CD14-positive monocyte (primary cell): ENCODE measurements around the gene SLC26A11. TPM values are rescaled to one million over a fixed set of nuclear protein-coding genes. Genes with fewer than 3 reads are reported as not detected.
"Not testable (repeated sequence)": the region's sequence is repeated elsewhere in the genome, so short reads cannot be mapped to it uniquely, and the experiment has no call there.

Experiments
- DNase-seq, 3 donors: peaks; one replicate each; pipeline ENCODE4 v3.0.0-alpha.2; 2011 to 2022
- H2AFZ ChIP-seq: 2 replicates; pipeline ENCODE4 v1.6.0; 2012; ENCODE audit warnings: mild to moderate bottlenecking, low read depth, low read length, inconsistent platforms; ENCODE audit not compliant: insufficient read depth, poor library complexity, severe bottlenecking
- H3K27ac ChIP-seq, 2 donors: 1 replicate in 1 of 2; 2 replicates in 1 of 2; pipeline ENCODE4 v1.5.1; 2012 to 2013; ENCODE audit warnings: low read length in 2 of 2, control low read depth in 1 of 2, inconsistent platforms in 1 of 2, low read depth in 1 of 2, mild to moderate bottlenecking in 1 of 2
- H3K27me3 ChIP-seq, 2 donors: one replicate each; pipeline versions ENCODE4 v1.6.0 to v1.6.1; 2011 to 2013; ENCODE audit warnings: low read length in 2 of 2; ENCODE audit not compliant: control insufficient read depth in 2 of 2, insufficient read depth in 2 of 2
- H3K36me3 ChIP-seq, 2 donors: replicated peaks in 1 of 2; 1 replicate in 1 of 2; 2 replicates in 1 of 2; pipeline versions ENCODE4 v1.5.1 to v1.6.1; 2012 to 2013; ENCODE audit warnings: low read length in 2 of 2, control low read depth in 1 of 2, inconsistent platforms in 1 of 2, mild to moderate bottlenecking in 1 of 2; ENCODE audit not compliant: insufficient read depth in 2 of 2, control insufficient read depth in 1 of 2
- H3K4me1 ChIP-seq, 2 donors: 1 replicate in 1 of 2; 2 replicates in 1 of 2; pipeline versions ENCODE4 v1.5.1 to v1.6.1; 2012 to 2013; ENCODE audit warnings: low read length in 2 of 2, control low read depth in 1 of 2, inconsistent platforms in 1 of 2, mild to moderate bottlenecking in 1 of 2, moderate library complexity in 1 of 2; ENCODE audit not compliant: insufficient read depth in 2 of 2, control insufficient read depth in 1 of 2
- H3K4me2 ChIP-seq: replicated peaks from 2 replicates; pipeline ENCODE3; 2012; ENCODE audit warnings: low read length, moderate library complexity, mild to moderate bottlenecking; ENCODE audit not compliant: poor library complexity, severe bottlenecking; ENCODE audit errors: extremely low read depth
- H3K4me3 ChIP-seq, 3 experiments: fragments of 200-600 bp in 1 of 3; sonication (generic) in 1 of 3; replicated peaks in 1 of 3; 1 replicate in 2 of 3; 2 replicates in 1 of 3; pipeline ENCODE4 v1.5.1; 2011 to 2013; ENCODE audit warnings: low read length in 3 of 3, mild to moderate bottlenecking in 3 of 3, control low read depth in 2 of 3, low read depth in 2 of 3, inconsistent platforms in 1 of 3, moderate library complexity in 1 of 3
- H3K79me2 ChIP-seq: 2 replicates; pipeline ENCODE4 v1.6.0; 2012; ENCODE audit warnings: mild to moderate bottlenecking, control low read depth, inconsistent platforms, low read length, moderate library complexity; ENCODE audit not compliant: insufficient read depth
- H3K9ac ChIP-seq: 2 replicates; pipeline ENCODE4 v1.6.0; 2017; ENCODE audit warnings: low read length, mild to moderate bottlenecking; ENCODE audit not compliant: insufficient read depth, poor library complexity, severe bottlenecking
- H3K9me3 ChIP-seq, 2 donors: replicated peaks in 1 of 2; 1 replicate in 1 of 2; 2 replicates in 1 of 2; pipeline versions ENCODE4 v1.5.1 to v1.6.1; 2012 to 2013; ENCODE audit warnings: low read length in 2 of 2, control low read depth in 1 of 2; ENCODE audit not compliant: control insufficient read depth in 1 of 2, insufficient read depth in 1 of 2
- H4K20me1 ChIP-seq: 2 replicates; pipeline ENCODE4 v1.6.0; 2012; ENCODE audit warnings: mild to moderate bottlenecking, low read length, control low read depth, moderate library complexity; ENCODE audit not compliant: insufficient read depth
- H3K27ac Mint-ChIP-seq, 7 donors: one replicate each; pipeline ENCODE4 v1.8.0; 2020; ENCODE audit warnings: mild to moderate bottlenecking in 7 of 7, mixed read lengths in 7 of 7, moderate library complexity in 6 of 7, inconsistent platforms in 2 of 7
- H3K27me3 Mint-ChIP-seq, 3 donors: one replicate each; pipeline ENCODE4 v1.8.0; 2021 to 2022; ENCODE audit warnings: low read depth in 3 of 3, mild to moderate bottlenecking in 3 of 3, mixed read lengths in 3 of 3, moderate library complexity in 3 of 3, inconsistent platforms in 1 of 3
- H3K36me3 Mint-ChIP-seq, 2 donors: one replicate each; pipeline ENCODE4 v1.8.0; 2020; ENCODE audit warnings: mixed read lengths in 2 of 2, inconsistent platforms in 1 of 2, mild to moderate bottlenecking in 1 of 2
- H3K4me1 Mint-ChIP-seq: one replicate; pipeline ENCODE4 v1.8.0; 2020; ENCODE audit warnings: mild to moderate bottlenecking, mixed read lengths
- H3K4me3 Mint-ChIP-seq, 2 donors: one replicate each; pipeline ENCODE4 v1.8.0; 2020; ENCODE audit warnings: mild to moderate bottlenecking in 2 of 2, mixed read lengths in 2 of 2, moderate library complexity in 1 of 2
- H3K9me3 Mint-ChIP-seq, 7 donors: one replicate each; pipeline ENCODE4 v1.8.0; 2020 to 2022; ENCODE audit warnings: mixed read lengths in 7 of 7, mild to moderate bottlenecking in 6 of 7, moderate library complexity in 6 of 7, inconsistent platforms in 2 of 7
- CTCF ChIP-seq: fragments of 200-600 bp; IDR thresholded peaks from one replicate; pipeline ENCODE4 v1.8.0; 2022; ENCODE audit warnings: antibody characterized with exemption, mild to moderate bottlenecking
- WGBS: methylation state at CpG from one replicate; pipeline ENCODE4 v1.1.5; 2013; ENCODE audit warnings: missing lambda C conversion rate; ENCODE audit not compliant: insufficient coverage; 5-methylcytosine and 5-hydroxymethylcytosine counted together
- intact Hi-C, 2 donors: fragments of 100-400 bp; cut with micrococcal nuclease; formaldehyde crosslinking; loops; one replicate each; pipeline versions ENCODE4 v1.15.0 to v1.15.1; 2023
- polyA plus RNA-seq, 3 donors: library from polyadenylated mRNA; depleted of rRNA in 1 of 3; unstranded in 2 of 3; stranded (reverse) in 1 of 3; fragments of 300-500 nt in 2 of 3; fragments of >200 nt in 1 of 3; fragmentation: Illumina TruSeq in 2 of 3; gene quantifications; 1 replicate in 2 of 3; 2 replicates in 1 of 3; pipeline ENCODE4 v1.2.3, GENCODE V29; 2012 to 2021

SLC26A11 gene
- polyA plus RNA-seq, 3 donors, result 1.8 to 29.7 (median 2.6) TPM

- H3K4me3 ChIP-seq, result no peak overlapping the region
- H3K4me1 ChIP-seq, result no peaks in the 10 kb centered on the region
- H3K4me1 Mint-ChIP-seq, result no peaks in the 10 kb centered on the region
- peak overlapping the region in 3 of 7 donors; percentile 31 to 60 (median 48) for H3K27ac Mint-ChIP-seq
- H3K4me3 Mint-ChIP-seq, result no peak overlapping the region
- no peak overlapping the region for H2AFZ ChIP-seq
- peaks cover 91 to 99% of the 10 kb centered on the region in 2 donors for H3K36me3 Mint-ChIP-seq
- no peaks in the 10 kb centered on the region for H3K79me2 ChIP-seq
- H3K27me3 ChIP-seq, result no peaks in the 10 kb centered on the region
- H3K9me3 ChIP-seq, result no peaks in the 10 kb centered on the region
- H4K20me1 ChIP-seq, result peaks cover 99% of the 10 kb centered on the region
- DNase-seq, result no peak
- H3K27me3 Mint-ChIP-seq, result peaks cover 0 to 2% (median 0%) of the 10 kb centered on the region in 3 donors
- intact Hi-C loops, result no loop called here
- H3K36me3 ChIP-seq, result peaks cover 92 to 100% of the 10 kb centered on the region in 2 donors
- H3K27ac ChIP-seq, result no peak overlapping the region
- 95% methylated on average over 12 of the region's 14 CpGs for WGBS
- no peak overlapping the region for H3K4me2 ChIP-seq
- no peak overlapping the region for H3K9ac ChIP-seq
- peaks cover 0 to 6% (median 3%) of the 10 kb centered on the region in 7 donors for H3K9me3 Mint-ChIP-seq
- TF ChIP-seq CTCF, result no peak
These were observed 76.0 kb downstream of the SLC26A11 start for GRCh38 chr17:80296221-80296620.

GRCh38 chr17:80297996-80298560, 77.9 kb downstream of the SLC26A11 start:
- H3K4me3 ChIP-seq, result no peak overlapping the region
- no peak for DNase-seq
- TF ChIP-seq CTCF, result no peak
- no peak overlapping the region for H2AFZ ChIP-seq
- no peak overlapping the region for H3K9ac ChIP-seq
- H4K20me1 ChIP-seq, result peaks cover 99% of the 10 kb centered on the region
- Mint-ChIP-seq H3K4me1 (no peaks in the 10 kb centered on the region), H3K4me3 (no peak overlapping the region), H3K9me3 (peaks cover under 1 to 11% (median 6%) of the 10 kb centered on the region in 7 donors), H3K27ac (peak overlapping the region in 1 of 7 donors; percentile 31), H3K36me3 (peaks cover 91 to 97% of the 10 kb centered on the region in 2 donors), H3K27me3 (peaks cover 0 to 2% (median 0%) of the 10 kb centered on the region in 3 donors)
- no peak overlapping the region for H3K4me2 ChIP-seq
- no peak overlapping the region for H3K27ac ChIP-seq
- 97% methylated on average over 17 of the region's 19 CpGs for WGBS
- peaks cover 92 to 100% of the 10 kb centered on the region in 2 donors for H3K36me3 ChIP-seq
- no peaks in the 10 kb centered on the region for H3K4me1 ChIP-seq
- peaks cover 7 to 8% of the 10 kb centered on the region in 2 donors for H3K9me3 ChIP-seq
- intact Hi-C loops, result no loop called here
- H3K27me3 ChIP-seq, result no peaks in the 10 kb centered on the region
- H3K79me2 ChIP-seq, result no peaks in the 10 kb centered on the region

- H3K79me2 ChIP-seq, H3K27me3 ChIP-seq, H3K27me3 Mint-ChIP-seq, H3K4me2 ChIP-seq, H2AFZ ChIP-seq, H3K4me1 ChIP-seq, H3K27ac ChIP-seq, DNase-seq, H3K4me1 Mint-ChIP-seq, intact Hi-C loops, H3K4me3 ChIP-seq, H3K4me3 Mint-ChIP-seq, H3K27ac Mint-ChIP-seq, H3K9ac ChIP-seq: not testable (repeated sequence)
- H4K20me1 ChIP-seq, result peaks cover 99% of the 10 kb centered on the region
- peaks cover 15% of the 10 kb centered on the region in 2 donors for H3K9me3 ChIP-seq
- H3K36me3 ChIP-seq, result peaks cover 91 to 100% of the 10 kb centered on the region in 2 donors
- WGBS, result 100% methylated on average over 1 of the region's 4 CpGs
- Mint-ChIP-seq H3K9me3 (peaks cover 7 to 19% (median 10%) of the 10 kb centered on the region in 7 donors), H3K36me3 (peaks cover 89 to 96% of the 10 kb centered on the region in 2 donors)
These were observed 79.3 kb downstream of the SLC26A11 start for GRCh38 chr17:80299350-80300100.
